ENCODE results near the gene LIN37. TPM values are rescaled to one million over a fixed set of nuclear protein-coding genes. Genes with fewer than 3 reads are reported as not detected.

Gene LIN37, protein sequence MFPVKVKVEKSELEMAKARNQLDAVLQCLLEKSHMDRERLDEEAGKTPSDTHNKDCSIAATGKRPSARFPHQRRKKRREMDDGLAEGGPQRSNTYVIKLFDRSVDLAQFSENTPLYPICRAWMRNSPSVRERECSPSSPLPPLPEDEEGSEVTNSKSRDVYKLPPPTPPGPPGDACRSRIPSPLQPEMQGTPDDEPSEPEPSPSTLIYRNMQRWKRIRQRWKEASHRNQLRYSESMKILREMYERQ
- total RNA-seq = 10 to 100 TPM in 1 of 2 donors, 1 to 10 TPM in 1; 4.4 to 11.4 TPM
- 10 to 100 TPM; 16.2 TPM for polyA plus RNA-seq
- long read RNA-seq, donor 1, transcript LIN37-201 (9 exons, 1,150 nt) = major isoform, 9 of 15 reads
- long read RNA-seq, donor 1, partial matches to known transcripts = 6 of 15 reads
- long read RNA-seq, donor 1, other reads (novel, unspliced or antisense) = 0 of 15 reads
- long read RNA-seq, donor 2, partial matches to known transcripts = 0 of 1 reads
- long read RNA-seq, donor 2, other reads (novel, unspliced or antisense) = 0 of 1 reads
- long read RNA-seq, donor 3, partial matches to known transcripts = 0 of 4 reads
- long read RNA-seq, donor 3, other reads (novel, unspliced or antisense) = 0 of 4 reads
- long read RNA-seq, donor 4 = 0 reads
- long read RNA-seq, donor 5, partial matches to known transcripts = 0 of 4 reads
- long read RNA-seq, donor 5, other reads (novel, unspliced or antisense) = 0 of 4 reads

- peak; percentile 99 to 100 (median 100) for DNase-seq
- ATAC-seq (ENCODE audit: insufficient read depth, low FRiP score) = peak; percentile 88
- peak within 1 kb of the TSS; percentile 42 to 63 for H3K27ac ChIP-seq (ENCODE audit: low read depth in 1 of 2, low read length in 1 of 2)
- peaks cover 0 to 16% (median 8%) of the 10 kb centered on the region in 4 donors for H3K36me3 ChIP-seq (ENCODE audit: control insufficient read depth in 4 of 4, insufficient read depth in 4 of 4, low read length in 4 of 4)
- H3K27me3 ChIP-seq (ENCODE audit: control insufficient read depth in 3 of 3, insufficient read depth in 3 of 3, low read length in 2 of 3) = no peaks in the 10 kb centered on the region
- peak within 1 kb of the TSS; percentile 58 to 84 for H3K9ac ChIP-seq (ENCODE audit: insufficient read depth in 1 of 2, low read length in 2 of 2)
- WGBS, 2 donors = 1% methylated on average over 45 of the region's 45 CpGs
- H3K4me3 ChIP-seq = peak within 1 kb of the TSS; percentile 81
- H3K4me1 ChIP-seq (ENCODE audit: control insufficient read depth in 5 of 5, insufficient read depth in 5 of 5, low read length in 5 of 5) = peaks cover 0 to 29% (median 12%) of the 10 kb centered on the region in 5 donors
- H3K9me3 ChIP-seq (ENCODE audit: control insufficient read depth in 4 of 4, insufficient read depth in 3 of 4, low read length in 3 of 4) = peaks cover 0 to 1% (median 0%) of the 10 kb centered on the region in 4 donors
- TF ChIP-seq, protein P1, sequence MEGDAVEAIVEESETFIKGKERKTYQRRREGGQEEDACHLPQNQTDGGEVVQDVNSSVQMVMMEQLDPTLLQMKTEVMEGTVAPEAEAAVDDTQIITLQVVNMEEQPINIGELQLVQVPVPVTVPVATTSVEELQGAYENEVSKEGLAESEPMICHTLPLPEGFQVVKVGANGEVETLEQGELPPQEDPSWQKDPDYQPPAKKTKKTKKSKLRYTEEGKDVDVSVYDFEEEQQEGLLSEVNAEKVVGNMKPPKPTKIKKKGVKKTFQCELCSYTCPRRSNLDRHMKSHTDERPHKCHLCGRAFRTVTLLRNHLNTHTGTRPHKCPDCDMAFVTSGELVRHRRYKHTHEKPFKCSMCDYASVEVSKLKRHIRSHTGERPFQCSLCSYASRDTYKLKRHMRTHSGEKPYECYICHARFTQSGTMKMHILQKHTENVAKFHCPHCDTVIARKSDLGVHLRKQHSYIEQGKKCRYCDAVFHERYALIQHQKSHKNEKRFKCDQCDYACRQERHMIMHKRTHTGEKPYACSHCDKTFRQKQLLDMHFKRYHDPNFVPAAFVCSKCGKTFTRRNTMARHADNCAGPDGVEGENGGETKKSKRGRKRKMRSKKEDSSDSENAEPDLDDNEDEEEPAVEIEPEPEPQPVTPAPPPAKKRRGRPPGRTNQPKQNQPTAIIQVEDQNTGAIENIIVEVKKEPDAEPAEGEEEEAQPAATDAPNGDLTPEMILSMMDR (IDR thresholded peaks at IDR 0.05; ENCODE audit: control extremely low read depth, extremely low read depth) = no peak
Observed at GRCh38 chr19:35748106-35749020, at the start of gene LIN37. Gene LIN37, plus strand, starts transcription at chr19:35748576. Its CDS starts 149 bp downstream, at chr19:35748725.

- ATAC-seq (ENCODE audit: insufficient read depth, low FRiP score) = peak; percentile 98
- H3K4me1 ChIP-seq (ENCODE audit: control insufficient read depth in 5 of 5, insufficient read depth in 5 of 5, low read length in 5 of 5) = no peaks in the 10 kb centered on the region
- H3K36me3 ChIP-seq (ENCODE audit: control insufficient read depth in 4 of 4, insufficient read depth in 4 of 4, low read length in 4 of 4) = no peaks in the 10 kb centered on the region
- H3K9me3 ChIP-seq (ENCODE audit: control insufficient read depth in 4 of 4, insufficient read depth in 3 of 4, low read length in 3 of 4) = no peaks in the 10 kb centered on the region
- H3K9ac ChIP-seq (ENCODE audit: insufficient read depth in 1 of 2, low read length in 2 of 2) = peak overlapping the region in 1 of 2 donors; percentile 55
- peak overlapping the region; percentile 39 for H3K4me3 ChIP-seq
- TF ChIP-seq, protein P1 (IDR thresholded peaks at IDR 0.05; ENCODE audit: control extremely low read depth, extremely low read depth) = no peak
- H3K27ac ChIP-seq (ENCODE audit: low read depth in 1 of 2, low read length in 1 of 2) = peak overlapping the region in 1 of 2 donors; percentile 48
- WGBS, 2 donors = 0% methylated on average over 50 of the region's 50 CpGs
- H3K27me3 ChIP-seq (ENCODE audit: control insufficient read depth in 3 of 3, insufficient read depth in 3 of 3, low read length in 2 of 3) = no peaks in the 10 kb centered on the region
- peak; percentile 95 to 98 (median 97) for DNase-seq
Observed at GRCh38 chr19:35702223-35703012, 46.0 kb upstream of the LIN37 start.

DNA sequence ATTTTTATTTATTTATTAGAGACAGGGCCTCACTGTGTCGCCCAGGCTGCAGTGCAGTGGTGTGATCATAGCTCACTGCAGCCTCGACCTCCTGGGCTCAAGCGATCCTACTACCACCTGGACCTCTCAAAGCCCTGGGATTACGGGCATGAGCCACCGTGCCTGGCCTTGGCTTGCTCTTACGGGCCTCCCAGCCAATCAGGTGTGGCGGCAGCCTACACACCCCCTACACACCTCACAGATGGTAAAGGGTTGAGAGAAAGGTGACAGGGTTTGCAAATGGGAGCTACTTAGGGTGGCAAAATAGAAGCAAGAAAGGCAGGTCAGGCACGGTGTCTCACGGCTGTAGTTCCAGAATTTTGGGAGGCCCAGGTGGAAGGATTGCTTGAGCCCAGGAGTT lies 45.0 kb upstream of the LIN37 start:
- H3K36me3 ChIP-seq (ENCODE audit: control insufficient read depth in 4 of 4, insufficient read depth in 4 of 4, low read length in 4 of 4) = no peaks in the 10 kb centered on the region
- no peak for DNase-seq
- no peak for ATAC-seq (ENCODE audit: insufficient read depth, low FRiP score)
- no peak overlapping the region for H3K27ac ChIP-seq (ENCODE audit: low read depth in 1 of 2, low read length in 1 of 2)
- TF ChIP-seq, protein P1 (IDR thresholded peaks at IDR 0.05; ENCODE audit: control extremely low read depth, extremely low read depth) = no peak
- H3K9me3 ChIP-seq (ENCODE audit: control insufficient read depth in 4 of 4, insufficient read depth in 3 of 4, low read length in 3 of 4) = no peaks in the 10 kb centered on the region
- H3K4me1 ChIP-seq (ENCODE audit: control insufficient read depth in 5 of 5, insufficient read depth in 5 of 5, low read length in 5 of 5) = peaks cover 0 to 4% (median 0%) of the 10 kb centered on the region in 5 donors
- 44 to 54% methylated on average over 9 of the region's 9 CpGs for WGBS, 2 donors
- H3K4me3 ChIP-seq = no peak overlapping the region
- H3K9ac ChIP-seq (ENCODE audit: insufficient read depth in 1 of 2, low read length in 2 of 2) = no peak overlapping the region
- no peaks in the 10 kb centered on the region for H3K27me3 ChIP-seq (ENCODE audit: control insufficient read depth in 3 of 3, insufficient read depth in 3 of 3, low read length in 2 of 3)

Measured in lung (tissue), 16 donors.